Tibial nerve (tissue), 4 donors: ENCODE data around the gene KAT2A. TPM values are rescaled to one million over a fixed set of nuclear protein-coding genes. Genes with fewer than 3 reads are reported as not detected.

Experiments used
- DNase-seq, 2 donors: peaks; one replicate each; pipeline ENCODE4 v3.0.0-alpha.2; 2019; ENCODE audit warnings: low spot score in 2 of 2
- H3K27ac ChIP-seq, 4 donors: fragments of 200-600 bp; sonication (generic) in 3 of 4; one replicate each; pipeline ENCODE4 v1.5.1; 2017 to 2019; ENCODE audit warnings: mild to moderate bottlenecking in 1 of 4
- H3K27me3 ChIP-seq, 2 donors: fragments of 200-600 bp; sonication (generic) in 1 of 2; one replicate each; pipeline versions ENCODE4 v1.5.1 to v1.6.0; 2017 to 2019
- H3K36me3 ChIP-seq, 3 donors: fragments of 200-600 bp; sonication (generic); one replicate each; pipeline ENCODE4 v1.5.1; 2018 to 2019
- H3K4me1 ChIP-seq, 4 donors: fragments of 200-600 bp; sonication (generic) in 3 of 4; one replicate each; pipeline ENCODE4 v1.5.1; 2017 to 2019
- H3K4me3 ChIP-seq, 4 donors: fragments of 200-600 bp; sonication (generic) in 3 of 4; one replicate each; pipeline ENCODE4 v1.5.1; 2017 to 2019; ENCODE audit warnings: mild to moderate bottlenecking in 1 of 4, moderate library complexity in 1 of 4
- H3K9me3 ChIP-seq, 4 donors: fragments of 200-600 bp; sonication (generic) in 3 of 4; one replicate each; pipeline ENCODE4 v1.5.1; 2017 to 2019
- EP300 ChIP-seq, 2 donors: sonication (generic); formaldehyde crosslinking; IDR thresholded peaks; one replicate each; pipeline ENCODE4 v1.6.1; 2017; ENCODE audit warnings: antibody characterized with exemption in 2 of 2, mild to moderate bottlenecking in 1 of 2
- POLR2A ChIP-seq, 2 donors: fragments of 450-650 bp; IDR thresholded peaks; one replicate each; pipeline ENCODE4 v1.6.1; 2017; ENCODE audit warnings: antibody characterized with exemption in 2 of 2, mild to moderate bottlenecking in 2 of 2, moderate library complexity in 2 of 2
- WGBS, 2 donors: methylation state at CpG; one replicate each; pipeline ENCODE4 v1.1.5; 2018; 5-methylcytosine and 5-hydroxymethylcytosine counted together
- total RNA-seq, 4 donors: library from RNA; depleted of rRNA; stranded (reverse); fragments of >200 nt; gene quantifications; one replicate each; pipeline ENCODE4 v1.1.0, GENCODE V29; 2016
- TF ChIP-seq, protein P1 (sequence below), 5 experiments: fragments of 200-600 bp in 3 of 5; fragments of 450-650 bp in 2 of 5; sonication (generic) in 3 of 5; IDR thresholded peaks; one replicate each; pipeline ENCODE4 v1.5.1; 2016 to 2019; ENCODE audit warnings: antibody characterized with exemption in 5 of 5, mild to moderate bottlenecking in 3 of 5, moderate library complexity in 2 of 5

The KAT2A gene
- total RNA-seq, 4 donors from 2014 or later = 92.2 to 143 (median 105) TPM

DNA sequence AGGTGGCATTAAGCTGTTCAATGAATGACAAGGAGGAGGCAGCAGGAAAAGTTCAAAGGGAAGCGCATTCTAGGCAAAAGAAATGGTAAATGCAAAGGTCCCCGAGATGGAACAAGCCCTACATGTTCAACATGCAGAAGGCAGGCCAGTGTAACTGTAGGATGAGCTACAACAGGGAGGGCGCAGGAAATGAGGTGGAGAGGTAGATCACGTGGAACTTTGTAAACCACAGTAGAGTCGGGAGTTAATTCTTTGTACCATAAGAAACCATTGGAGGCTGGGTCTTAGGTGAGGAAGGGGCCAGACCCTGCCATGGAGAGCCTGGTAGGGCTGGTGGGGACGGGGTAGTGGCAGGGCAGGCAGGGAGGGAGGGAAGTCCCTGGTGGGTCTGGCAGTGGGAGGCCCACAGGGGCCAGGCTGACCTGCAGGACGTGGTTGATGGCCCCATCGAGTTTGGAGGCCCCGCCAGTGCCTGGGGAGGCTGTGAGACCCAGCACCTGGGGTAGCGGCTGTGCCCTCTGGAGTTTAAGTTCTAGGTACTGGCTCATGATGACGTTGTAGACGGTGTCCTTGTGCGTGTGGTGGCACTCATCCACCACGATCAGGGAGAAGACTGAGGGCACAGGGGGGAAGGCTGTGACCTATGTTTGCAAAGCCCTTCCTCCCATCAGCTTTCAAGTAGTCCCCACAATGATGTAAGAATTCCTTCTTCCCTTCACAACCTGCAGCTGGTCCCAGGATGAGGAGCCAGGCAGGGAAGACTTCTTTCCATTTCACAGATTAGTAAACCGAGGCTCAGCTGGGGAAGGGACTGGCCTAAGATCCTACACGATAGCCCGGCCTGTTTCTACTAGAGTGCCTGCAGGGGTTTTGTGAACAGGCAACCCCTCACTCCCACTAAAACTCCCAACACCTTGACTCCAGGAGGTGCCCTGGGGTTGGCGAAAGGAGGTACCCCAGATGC lies 10.6 kb downstream of the KAT2A start:
- Histone ChIP-seq H3K27me3 (no peaks in the 10 kb centered on the region), H3K27ac (peak overlapping the region in 2 of 4 donors; percentile 94 to 95), H3K4me3 (no peak overlapping the region), H3K9me3 (no peaks in the 10 kb centered on the region), H3K36me3 (peaks cover 0 to 52% (median 0%) of the 10 kb centered on the region in 3 donors), H3K4me1 (peaks cover 0 to 43% (median 20%) of the 10 kb centered on the region in 4 donors)
- TF ChIP-seq EP300 (IDR thresholded peaks at IDR 0.05) (no peak), POLR2A (IDR thresholded peaks at IDR 0.05) (no peak)
- TF ChIP-seq, protein P1, sequence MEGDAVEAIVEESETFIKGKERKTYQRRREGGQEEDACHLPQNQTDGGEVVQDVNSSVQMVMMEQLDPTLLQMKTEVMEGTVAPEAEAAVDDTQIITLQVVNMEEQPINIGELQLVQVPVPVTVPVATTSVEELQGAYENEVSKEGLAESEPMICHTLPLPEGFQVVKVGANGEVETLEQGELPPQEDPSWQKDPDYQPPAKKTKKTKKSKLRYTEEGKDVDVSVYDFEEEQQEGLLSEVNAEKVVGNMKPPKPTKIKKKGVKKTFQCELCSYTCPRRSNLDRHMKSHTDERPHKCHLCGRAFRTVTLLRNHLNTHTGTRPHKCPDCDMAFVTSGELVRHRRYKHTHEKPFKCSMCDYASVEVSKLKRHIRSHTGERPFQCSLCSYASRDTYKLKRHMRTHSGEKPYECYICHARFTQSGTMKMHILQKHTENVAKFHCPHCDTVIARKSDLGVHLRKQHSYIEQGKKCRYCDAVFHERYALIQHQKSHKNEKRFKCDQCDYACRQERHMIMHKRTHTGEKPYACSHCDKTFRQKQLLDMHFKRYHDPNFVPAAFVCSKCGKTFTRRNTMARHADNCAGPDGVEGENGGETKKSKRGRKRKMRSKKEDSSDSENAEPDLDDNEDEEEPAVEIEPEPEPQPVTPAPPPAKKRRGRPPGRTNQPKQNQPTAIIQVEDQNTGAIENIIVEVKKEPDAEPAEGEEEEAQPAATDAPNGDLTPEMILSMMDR (IDR thresholded peaks at IDR 0.05) = no peak
- 85 to 94% methylated on average over 18 of the region's 18 CpGs for WGBS, 2 donors
- DNase-seq = no peak

DNA sequence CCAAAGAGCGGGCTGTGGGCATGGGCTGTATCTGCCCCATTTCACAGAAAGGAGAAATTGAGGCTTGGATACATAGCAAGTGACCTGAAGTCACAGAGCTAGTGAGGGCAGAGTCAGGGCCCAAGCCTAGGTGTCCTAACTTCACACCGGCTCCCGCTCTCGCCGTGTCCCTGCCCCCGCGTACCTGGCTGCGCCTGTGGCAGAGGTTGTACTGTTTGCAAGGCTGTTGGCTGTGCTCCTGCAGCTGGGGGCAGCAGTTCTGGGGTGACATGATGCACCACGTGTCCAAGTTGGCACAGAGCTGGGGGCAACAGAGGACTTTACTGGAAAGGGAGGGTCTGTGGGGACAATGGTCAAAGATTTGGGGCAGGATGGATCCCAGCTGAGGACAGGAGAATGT lies 12.1 kb downstream of the KAT2A start:
- DNase-seq = no peak
- peaks cover 0 to 53% (median 0%) of the 10 kb centered on the region in 3 donors for H3K36me3 ChIP-seq
- no peaks in the 10 kb centered on the region for H3K9me3 ChIP-seq
- no peak overlapping the region for H3K27ac ChIP-seq
- peaks cover 0 to 43% (median 20%) of the 10 kb centered on the region in 4 donors for H3K4me1 ChIP-seq
- H3K4me3 ChIP-seq = no peak overlapping the region
- TF ChIP-seq POLR2A (IDR thresholded peaks at IDR 0.05) (no peak), EP300 (IDR thresholded peaks at IDR 0.05) (no peak)
- TF ChIP-seq, protein P1 (IDR thresholded peaks at IDR 0.05) = no peak
- WGBS, 2 donors = 90 to 97% methylated on average over 9 of the region's 9 CpGs
- H3K27me3 ChIP-seq = no peaks in the 10 kb centered on the region

- TF ChIP-seq POLR2A (IDR thresholded peaks at IDR 0.05) (no peak), EP300 (IDR thresholded peaks at IDR 0.05) (no peak)
- TF ChIP-seq, protein P1 (IDR thresholded peaks at IDR 0.05) = no peak
- WGBS, 2 donors = 57 to 60% methylated on average over 35 to 51 of the region's 51 CpGs
- peaks cover 0 to 37% (median 14%) of the 10 kb centered on the region in 4 donors for H3K4me1 ChIP-seq
- H3K36me3 ChIP-seq = peaks cover 0 to 55% (median 0%) of the 10 kb centered on the region in 3 donors
- peak in 1 of 2 donors; percentile 53 for DNase-seq
- H3K9me3 ChIP-seq = no peaks in the 10 kb centered on the region
- peak overlapping the region in 2 of 4 donors; percentile 26 to 37 for H3K27ac ChIP-seq
- H3K27me3 ChIP-seq = no peaks in the 10 kb centered on the region
- H3K4me3 ChIP-seq = peak overlapping the region in 3 of 4 donors; percentile 30 to 46 (median 33)
These were observed 13.3 kb downstream of the KAT2A start for GRCh38 chr17:42107597-42108576.

- Histone ChIP-seq H3K9me3 (no peaks in the 10 kb centered on the region), H3K36me3 (peaks cover 0 to 58% (median 0%) of the 10 kb centered on the region in 3 donors), H3K27ac (no peak overlapping the region), H3K4me3 (peak overlapping the region in 3 of 4 donors; percentile 30 to 46 (median 33)), H3K4me1 (peaks cover 0 to 33% (median 11%) of the 10 kb centered on the region in 4 donors), H3K27me3 (no peaks in the 10 kb centered on the region)
- TF ChIP-seq POLR2A (IDR thresholded peaks at IDR 0.05) (no peak), EP300 (IDR thresholded peaks at IDR 0.05) (no peak)
- TF ChIP-seq, protein P1 (IDR thresholded peaks at IDR 0.05) = no peak
- no peak for DNase-seq
- WGBS, 2 donors = 71 to 78% methylated on average over 6 of the region's 6 CpGs
These were observed 14.0 kb downstream of the KAT2A start for GRCh38 chr17:42107124-42107523.
